Fibroblast of mammary gland (primary cell): ENCODE results near the gene LECT2.

ENCODE experiments used
- DNase-seq: peaks from one replicate; pipeline ENCODE4 v3.0.0-alpha.2; 2010; ENCODE audit warnings: low read depth
- H3K4me3 ChIP-seq: 2 replicates; pipeline ENCODE4 v1.5.1; 2011; ENCODE audit warnings: low read depth, mild to moderate bottlenecking, low read length, moderate library complexity; ENCODE audit not compliant: control insufficient read depth
- TF ChIP-seq, protein P1 (sequence below): conservative IDR thresholded peaks from 2 replicates; pipeline ENCODE4 v1.5.1; 2011; ENCODE audit warnings: low read depth, low read length, inconsistent platforms; ENCODE audit not compliant: control insufficient read depth, insufficient read depth

Gene LECT2

DNA sequence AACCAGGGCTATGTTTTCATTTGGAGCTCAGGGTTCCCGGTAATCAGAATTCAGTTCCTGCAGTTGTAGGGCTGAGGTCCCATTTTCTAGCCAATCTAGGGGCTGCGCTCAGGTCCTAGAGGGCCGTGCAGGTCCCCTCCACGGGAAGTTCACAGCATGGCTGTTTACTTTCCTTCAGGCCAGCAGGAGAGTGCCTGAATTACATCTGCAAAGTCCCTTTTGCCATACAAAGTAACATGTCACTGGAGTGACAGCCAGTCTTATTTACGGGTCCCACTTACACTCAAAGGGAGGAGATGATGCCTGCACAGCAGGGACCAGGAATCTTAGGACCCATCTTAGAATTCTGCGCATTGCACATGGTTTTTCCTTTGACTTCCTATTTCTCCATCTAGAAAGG, 44.1 kb upstream of the LECT2 start:
- DNase-seq = no peak
- TF ChIP-seq, protein P1, sequence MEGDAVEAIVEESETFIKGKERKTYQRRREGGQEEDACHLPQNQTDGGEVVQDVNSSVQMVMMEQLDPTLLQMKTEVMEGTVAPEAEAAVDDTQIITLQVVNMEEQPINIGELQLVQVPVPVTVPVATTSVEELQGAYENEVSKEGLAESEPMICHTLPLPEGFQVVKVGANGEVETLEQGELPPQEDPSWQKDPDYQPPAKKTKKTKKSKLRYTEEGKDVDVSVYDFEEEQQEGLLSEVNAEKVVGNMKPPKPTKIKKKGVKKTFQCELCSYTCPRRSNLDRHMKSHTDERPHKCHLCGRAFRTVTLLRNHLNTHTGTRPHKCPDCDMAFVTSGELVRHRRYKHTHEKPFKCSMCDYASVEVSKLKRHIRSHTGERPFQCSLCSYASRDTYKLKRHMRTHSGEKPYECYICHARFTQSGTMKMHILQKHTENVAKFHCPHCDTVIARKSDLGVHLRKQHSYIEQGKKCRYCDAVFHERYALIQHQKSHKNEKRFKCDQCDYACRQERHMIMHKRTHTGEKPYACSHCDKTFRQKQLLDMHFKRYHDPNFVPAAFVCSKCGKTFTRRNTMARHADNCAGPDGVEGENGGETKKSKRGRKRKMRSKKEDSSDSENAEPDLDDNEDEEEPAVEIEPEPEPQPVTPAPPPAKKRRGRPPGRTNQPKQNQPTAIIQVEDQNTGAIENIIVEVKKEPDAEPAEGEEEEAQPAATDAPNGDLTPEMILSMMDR = no peak
- no peak overlapping the region for H3K4me3 ChIP-seq

DNA sequence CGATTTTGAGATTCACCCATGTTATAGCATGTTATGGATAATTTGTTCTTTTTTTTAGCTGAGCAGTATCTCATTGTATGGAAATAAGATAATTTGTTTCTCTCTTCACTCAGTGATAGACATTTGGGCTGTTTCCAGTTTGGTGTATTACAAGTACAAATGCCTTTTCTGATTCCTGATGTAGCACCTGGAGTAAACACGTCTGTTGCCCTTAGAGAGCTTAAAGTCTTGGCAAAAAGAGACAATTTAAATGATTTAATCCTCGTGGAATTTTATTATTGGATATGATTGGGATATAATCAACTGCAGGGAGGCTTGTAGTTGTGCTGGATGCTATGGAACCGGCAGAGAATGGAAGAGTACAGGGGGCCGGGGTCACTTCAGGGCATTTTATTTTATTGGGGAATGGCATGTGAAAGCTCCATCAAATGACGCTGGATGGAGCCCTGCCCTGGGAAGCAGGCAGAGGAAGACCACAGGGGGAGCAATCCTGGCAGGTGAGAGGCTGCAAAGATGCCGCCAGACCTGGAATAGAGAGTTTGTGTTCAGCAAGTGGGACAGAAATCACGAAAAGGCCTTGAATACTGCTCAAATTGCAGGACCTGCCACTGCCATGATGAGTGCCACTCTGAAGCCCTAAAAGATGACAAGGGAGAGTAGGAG, 43.0 kb upstream of the LECT2 start:
- TF ChIP-seq, protein P1 = no peak
- DNase-seq = no peak
- H3K4me3 ChIP-seq = no peak overlapping the region

GRCh38 chr5:135996611-135997010, 41.8 kb upstream of the LECT2 start:
- H3K4me3 ChIP-seq = no peak overlapping the region
- TF ChIP-seq, protein P1 = no peak
- DNase-seq = peak; percentile 62

DNA sequence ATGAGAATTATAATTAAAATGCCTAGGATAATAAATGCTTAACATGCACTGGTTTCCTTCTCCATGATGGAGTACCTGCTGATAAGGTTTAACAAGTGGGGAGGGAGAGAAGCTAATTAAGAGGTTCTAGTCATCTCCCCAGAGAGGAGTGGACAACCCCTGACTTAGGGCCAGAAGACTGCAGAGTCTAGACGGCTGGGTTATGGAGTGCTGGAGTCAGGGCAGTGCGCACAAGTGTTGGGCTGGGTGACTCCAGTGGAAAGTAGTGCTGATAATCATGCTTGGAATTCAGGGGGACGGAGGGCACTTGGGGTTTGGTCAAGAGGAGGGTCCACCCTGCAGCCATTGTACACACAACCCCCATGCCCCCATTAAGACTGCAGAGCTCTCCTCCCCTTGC, 41.2 kb upstream of the LECT2 start:
- no peak overlapping the region for H3K4me3 ChIP-seq
- no peak for DNase-seq
- TF ChIP-seq, protein P1 = no peak

DNA sequence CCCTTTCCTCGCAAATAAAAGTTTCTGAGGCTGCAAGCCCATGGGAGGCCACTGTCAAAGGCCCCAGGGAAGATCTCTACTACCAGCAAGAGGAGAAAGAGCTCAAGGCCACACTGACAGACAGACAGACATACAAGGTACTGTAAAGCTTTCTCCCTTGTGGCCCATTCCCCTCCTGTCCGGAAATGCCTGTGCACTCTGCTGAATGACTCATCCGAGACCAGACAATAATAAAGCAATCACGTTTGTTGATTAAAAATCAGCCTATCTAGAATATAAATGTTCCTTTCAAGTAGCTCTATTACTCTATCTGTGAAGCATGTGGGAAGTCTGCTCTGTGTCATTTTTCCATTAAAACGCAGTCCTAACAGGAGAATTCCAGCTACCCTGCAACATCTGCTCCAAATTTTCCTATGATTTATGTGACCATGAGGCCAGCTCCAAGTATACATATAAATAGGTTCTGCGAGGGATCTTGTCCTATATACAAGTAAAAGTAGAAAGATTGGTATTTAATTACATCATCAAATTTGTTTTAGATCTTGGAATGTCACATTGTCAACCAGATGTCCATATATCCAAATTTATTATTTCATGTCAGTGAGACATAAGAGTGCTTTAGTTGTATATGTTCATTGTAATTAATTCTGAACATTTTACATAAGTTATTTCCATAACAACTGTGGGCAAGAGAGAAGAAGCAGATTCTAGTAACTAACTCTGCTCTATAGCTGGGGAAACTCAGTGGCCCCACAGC, 39.3 kb upstream of the LECT2 start:
- TF ChIP-seq, protein P1 = no peak
- peak; percentile 89 for DNase-seq

DNA sequence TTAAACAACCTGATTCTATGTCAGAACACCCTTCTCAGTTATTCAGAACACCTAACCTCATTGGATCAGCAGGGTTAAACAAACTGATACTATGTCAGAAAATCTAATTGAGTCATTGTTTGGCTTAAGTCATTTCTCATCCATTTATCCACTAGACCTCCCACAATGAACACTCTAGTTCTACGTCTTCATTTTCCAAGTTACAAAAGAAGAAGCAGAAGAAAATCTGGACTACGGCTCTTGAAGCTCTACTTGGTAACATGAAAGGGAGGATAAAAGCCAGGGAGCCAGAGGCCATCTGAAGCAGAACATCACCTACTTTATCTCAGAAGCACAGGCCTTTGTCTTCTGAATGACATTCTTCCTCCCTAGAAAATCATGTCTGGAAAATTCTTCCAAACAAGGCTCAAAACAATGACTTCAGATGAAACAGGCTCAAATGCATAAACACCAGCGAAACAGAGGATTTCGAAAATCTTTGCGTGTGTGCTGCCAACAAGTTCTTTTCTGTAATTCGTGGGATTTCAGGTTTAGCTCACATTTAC, 38.6 kb upstream of the LECT2 start:
- DNase-seq = peak; percentile 61
- H3K4me3 ChIP-seq = no peak overlapping the region
- TF ChIP-seq, protein P1 = no peak

More for the DNA sequence above, 39.3 kb upstream of the LECT2 start:
- H3K4me3 ChIP-seq = no peak overlapping the region
